ENCODE measurements around the gene DDX20. TPM values are rescaled to one million over a fixed set of nuclear protein-coding genes. Genes with fewer than 3 reads are reported as not detected.

DDX20 gene
- total and polyA plus RNA-seq, 2 donors (not counting 3 experiments of a cell fraction or from before 2014, with no cell fraction given) = 4.1 to 15.9 TPM

DNA sequence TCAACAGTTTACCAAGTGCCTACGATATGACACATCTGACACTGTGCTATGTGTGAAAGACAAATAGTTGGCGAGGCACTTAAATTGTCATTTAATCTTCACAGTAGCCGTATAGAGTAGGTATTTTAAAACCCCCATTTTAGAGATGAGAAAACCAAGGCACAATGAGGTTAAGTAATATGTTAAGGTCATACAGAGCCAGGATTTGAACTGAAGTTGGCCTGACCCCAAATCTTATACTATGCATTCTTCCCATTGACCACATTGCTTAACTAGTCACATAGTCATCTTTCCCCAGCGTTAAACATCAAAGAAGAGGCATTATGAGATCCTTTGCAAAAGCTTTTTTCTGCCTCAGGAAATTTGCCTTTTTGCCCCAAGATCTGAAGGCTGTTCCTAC lies 20.4 kb upstream of the DDX20 start:
- Histone ChIP-seq H3K79me2 (ENCODE audit: control insufficient read depth, insufficient read depth, low read length) (no peaks in the 10 kb centered on the region), H3K9ac (replicated peaks; ENCODE audit: extremely low read depth, insufficient read depth, low read length) (no peak overlapping the region), H3K4me3 (replicated peaks in 1 of 3; ENCODE audit: insufficient read depth in 1 of 3, low read depth in 1 of 3, low read length in 3 of 3) (no peak overlapping the region), H3K27ac (ENCODE audit: insufficient read depth, low read depth, low read length) (no peak overlapping the region), H3K4me1 (ENCODE audit: control insufficient read depth, extremely low read depth, insufficient read depth, low read length) (peaks cover 44% of the 10 kb centered on the region), H3K9me3 (replicated peaks; ENCODE audit: control insufficient read depth, insufficient read depth, low read length) (no peaks in the 10 kb centered on the region), H3K4me2 (ENCODE audit: insufficient read depth, low read length) (no peak overlapping the region), H3K36me3 (ENCODE audit: control insufficient read depth in 2 of 2, extremely low read depth in 1 of 2, insufficient read depth in 2 of 2, low read length in 2 of 2) (no peaks in the 10 kb centered on the region), H3K27me3 (ENCODE audit: control insufficient read depth in 2 of 2, insufficient read depth in 2 of 2, low read length in 2 of 2) (no peaks in the 10 kb centered on the region), H2AFZ (ENCODE audit: low read depth, low read length) (no peak overlapping the region), H3K9me1 (replicated peaks; ENCODE audit: control insufficient read depth, extremely low read depth, insufficient read depth, low read length) (no peaks in the 10 kb centered on the region), H4K20me1 (replicated peaks; ENCODE audit: control insufficient read depth, extremely low read depth, insufficient read depth, low read length) (no peaks in the 10 kb centered on the region)
- ChIA-PET CTCF (interaction anchor here (0.9 to 6.2 kb wide), 6 partner anchors 11 to 227 kb away, joined by 3 to 66 read pairs (median 22); no protein-coding TSS in a partner anchor), POLR2A (interaction anchor here (0.7 kb wide), 1 partner anchor 19 kb away, joined by 3 read pairs; no protein-coding TSS in a partner anchor)
- no peak for TF ChIP-seq POLR2AphosphoS5 (IDR thresholded peaks at IDR 0.05; ENCODE audit: insufficient read depth, low read depth, low read length)
- TF ChIP-seq EZH2 (IDR thresholded peaks at IDR 0.05; ENCODE audit: borderline replicate concordance, low read depth, low read length, severe bottlenecking) = no peak
- TF ChIP-seq POLR2A (IDR thresholded peaks at IDR 0.05; ENCODE audit: low read depth, low read length) = no peak
- TF ChIP-seq, protein P1, sequence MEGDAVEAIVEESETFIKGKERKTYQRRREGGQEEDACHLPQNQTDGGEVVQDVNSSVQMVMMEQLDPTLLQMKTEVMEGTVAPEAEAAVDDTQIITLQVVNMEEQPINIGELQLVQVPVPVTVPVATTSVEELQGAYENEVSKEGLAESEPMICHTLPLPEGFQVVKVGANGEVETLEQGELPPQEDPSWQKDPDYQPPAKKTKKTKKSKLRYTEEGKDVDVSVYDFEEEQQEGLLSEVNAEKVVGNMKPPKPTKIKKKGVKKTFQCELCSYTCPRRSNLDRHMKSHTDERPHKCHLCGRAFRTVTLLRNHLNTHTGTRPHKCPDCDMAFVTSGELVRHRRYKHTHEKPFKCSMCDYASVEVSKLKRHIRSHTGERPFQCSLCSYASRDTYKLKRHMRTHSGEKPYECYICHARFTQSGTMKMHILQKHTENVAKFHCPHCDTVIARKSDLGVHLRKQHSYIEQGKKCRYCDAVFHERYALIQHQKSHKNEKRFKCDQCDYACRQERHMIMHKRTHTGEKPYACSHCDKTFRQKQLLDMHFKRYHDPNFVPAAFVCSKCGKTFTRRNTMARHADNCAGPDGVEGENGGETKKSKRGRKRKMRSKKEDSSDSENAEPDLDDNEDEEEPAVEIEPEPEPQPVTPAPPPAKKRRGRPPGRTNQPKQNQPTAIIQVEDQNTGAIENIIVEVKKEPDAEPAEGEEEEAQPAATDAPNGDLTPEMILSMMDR (IDR thresholded peaks at IDR 0.05; ENCODE audit: extremely low read depth in 1 of 2, insufficient read depth in 1 of 2, low read depth in 1 of 2, low read length in 2 of 2) = no peak
- TF ChIP-seq, protein P2, sequence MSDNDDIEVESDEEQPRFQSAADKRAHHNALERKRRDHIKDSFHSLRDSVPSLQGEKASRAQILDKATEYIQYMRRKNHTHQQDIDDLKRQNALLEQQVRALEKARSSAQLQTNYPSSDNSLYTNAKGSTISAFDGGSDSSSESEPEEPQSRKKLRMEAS (IDR thresholded peaks at IDR 0.05; ENCODE audit: insufficient read depth, insufficient read length) = no peak
- no peak for TF ChIP-seq GATA2 (IDR thresholded peaks at IDR 0.05; ENCODE audit: insufficient read depth, insufficient read length, low read depth, low read length)
- no peak for TF ChIP-seq FOS (IDR thresholded peaks at IDR 0.05; ENCODE audit: borderline replicate concordance, insufficient read depth, low read length)
- TF ChIP-seq MYC (IDR thresholded peaks at IDR 0.05; ENCODE audit: low read depth, low read length) = no peak
- no peak for TF ChIP-seq JUN (IDR thresholded peaks at IDR 0.05; ENCODE audit: borderline replicate concordance, insufficient read depth, insufficient read length, low read depth)
- BruUV-seq (replicated peaks) = no TSS peak
- DNase-seq (ENCODE audit: low read depth, low spot score) (no peak), FAIRE-seq (no peak)
- dilution Hi-C loops (cut with MboI; ENCODE audit: extremely low pct_ligation_motif_present, low sequenced_read_pairs) = no loop called here
- intact Hi-C loops (cut with micrococcal nuclease) = loop anchor here (10.0 kb wide), 1 partner anchor 771 kb away; the partner anchor contains the start of gene LRIF1

All from endothelial cell of umbilical vein (primary cell).